Activated CD4-positive, alpha-beta memory T cell treated with anti-CD3 and anti-CD28 coated beads, Interleukin-2, amount 10 ng/mL, durations not matched to agents 7 days and 5 days (primary cell): ENCODE data around the gene SLC26A4. TPM values are rescaled to one million over a fixed set of nuclear protein-coding genes. Genes with fewer than 3 reads are reported as not detected.

Source experiments
- CTCF ChIA-PET: fragments of 350-600 bp; sonication (Branson Sonifier 250); formaldehyde crosslinking; loops from one replicate; lab custom pipeline; 2021; ENCODE audit warnings: antibody characterized with exemption, inconsistent platforms; lab: Charles Lee
- POLR2A ChIA-PET: fragments of 350-600 bp; sonication (Branson Sonifier 250); formaldehyde crosslinking; loops from one replicate; lab custom pipeline; 2021; ENCODE audit warnings: antibody characterized with exemption; lab: Charles Lee
- DNase-seq: peaks from one replicate; pipeline ENCODE4 v3.0.0-alpha.2; 2020
- H3K27ac Mint-ChIP-seq: one replicate; pipeline ENCODE4 v1.8.0; 2021; ENCODE audit warnings: mild to moderate bottlenecking, mixed read lengths
- H3K27me3 Mint-ChIP-seq: one replicate; pipeline ENCODE4 v1.8.0; 2021; ENCODE audit warnings: mixed read lengths
- H3K36me3 Mint-ChIP-seq: one replicate; pipeline ENCODE4 v1.8.0; 2021; ENCODE audit warnings: low read depth, mixed read lengths
- H3K4me1 Mint-ChIP-seq: one replicate; pipeline ENCODE4 v1.8.0; 2021; ENCODE audit warnings: mixed read lengths
- H3K4me3 Mint-ChIP-seq: one replicate; pipeline ENCODE4 v1.8.0; 2021; ENCODE audit warnings: mild to moderate bottlenecking, mixed read lengths
- H3K9me3 Mint-ChIP-seq: one replicate; pipeline ENCODE4 v1.8.0; 2021; ENCODE audit warnings: mixed read lengths
- total RNA-seq, 2 experiments: library from RNA; stranded (reverse); gene quantifications; one replicate each; pipeline ENCODE4 v1.2.3, GENCODE V29; 2021

Gene SLC26A4
- total RNA-seq, 2 experiments from 2014 or later, result 10.9 to 12.2 TPM

GRCh38 chr7:107708956-107709355 lies 48.3 kb downstream of the SLC26A4 start:
- peaks cover 66% of the 10 kb centered on the region for H3K36me3 Mint-ChIP-seq
- ChIA-PET CTCF (no interaction called here), POLR2A (no interaction called here)
- H3K4me3 Mint-ChIP-seq, result no peak overlapping the region
- H3K9me3 Mint-ChIP-seq, result no peaks in the 10 kb centered on the region
- no peaks in the 10 kb centered on the region for H3K27me3 Mint-ChIP-seq
- DNase-seq, result no peak
- H3K27ac Mint-ChIP-seq, result no peak overlapping the region
- H3K4me1 Mint-ChIP-seq, result no peaks in the 10 kb centered on the region

GRCh38 chr7:107711301-107711700 lies 50.7 kb downstream of the SLC26A4 start:
- DNase-seq, result no peak
- no peaks in the 10 kb centered on the region for H3K27me3 Mint-ChIP-seq
- CTCF ChIA-PET, result interaction anchor here (1.6 kb wide), 1 partner anchor 32 kb away, joined by 4 read pairs; the partner anchor contains the start of gene CBLL1
- no peaks in the 10 kb centered on the region for H3K4me1 Mint-ChIP-seq
- no peak overlapping the region for H3K27ac Mint-ChIP-seq
- no peaks in the 10 kb centered on the region for H3K9me3 Mint-ChIP-seq
- no peak overlapping the region for H3K4me3 Mint-ChIP-seq
- H3K36me3 Mint-ChIP-seq, result peaks cover 56% of the 10 kb centered on the region
- POLR2A ChIA-PET, result interaction anchor here (0.7 kb wide), 1 partner anchor 541 kb away, joined by 3 read pairs; no protein-coding TSS in a partner anchor

GRCh38 chr7:107712025-107712424 lies 51.4 kb downstream of the SLC26A4 start:
- Mint-ChIP-seq H3K27me3 (no peaks in the 10 kb centered on the region), H3K4me1 (no peaks in the 10 kb centered on the region), H3K27ac (no peak overlapping the region), H3K36me3 (peaks cover 52% of the 10 kb centered on the region), H3K9me3 (no peaks in the 10 kb centered on the region), H3K4me3 (no peak overlapping the region)
- DNase-seq, result no peak
- POLR2A ChIA-PET, result interaction anchor here (0.7 kb wide), 1 partner anchor 542 kb away, joined by 3 read pairs; no protein-coding TSS in a partner anchor
- CTCF ChIA-PET, result no interaction called here

DNA sequence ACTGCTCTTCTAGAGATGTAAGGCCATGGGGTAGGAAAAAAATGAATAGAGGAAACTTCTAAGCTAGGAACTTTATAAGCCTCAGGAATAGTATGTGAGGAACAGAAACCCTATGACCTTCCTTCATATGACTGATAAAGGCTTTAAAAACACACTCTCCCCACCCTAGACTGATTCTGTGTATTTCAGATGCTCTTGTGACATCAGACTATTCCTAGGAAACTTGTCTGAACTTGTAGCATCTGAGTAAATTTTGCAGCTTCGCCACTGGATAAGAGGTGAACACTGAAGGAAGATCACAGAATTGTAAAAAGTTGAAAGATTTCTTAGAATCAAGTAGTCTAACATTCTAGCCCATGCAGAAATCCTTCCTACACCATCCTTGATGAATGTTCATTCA lies 52.3 kb downstream of the SLC26A4 start:
- no peaks in the 10 kb centered on the region for H3K9me3 Mint-ChIP-seq
- POLR2A ChIA-PET, result no interaction called here
- peaks cover 49% of the 10 kb centered on the region for H3K36me3 Mint-ChIP-seq
- no peaks in the 10 kb centered on the region for H3K27me3 Mint-ChIP-seq
- H3K4me3 Mint-ChIP-seq, result no peak overlapping the region
- H3K27ac Mint-ChIP-seq, result no peak overlapping the region
- CTCF ChIA-PET, result interaction anchor here (1.1 kb wide), 1 partner anchor 10 kb away, joined by 4 read pairs; no protein-coding TSS in a partner anchor
- H3K4me1 Mint-ChIP-seq, result no peaks in the 10 kb centered on the region
- DNase-seq, result no peak

DNA sequence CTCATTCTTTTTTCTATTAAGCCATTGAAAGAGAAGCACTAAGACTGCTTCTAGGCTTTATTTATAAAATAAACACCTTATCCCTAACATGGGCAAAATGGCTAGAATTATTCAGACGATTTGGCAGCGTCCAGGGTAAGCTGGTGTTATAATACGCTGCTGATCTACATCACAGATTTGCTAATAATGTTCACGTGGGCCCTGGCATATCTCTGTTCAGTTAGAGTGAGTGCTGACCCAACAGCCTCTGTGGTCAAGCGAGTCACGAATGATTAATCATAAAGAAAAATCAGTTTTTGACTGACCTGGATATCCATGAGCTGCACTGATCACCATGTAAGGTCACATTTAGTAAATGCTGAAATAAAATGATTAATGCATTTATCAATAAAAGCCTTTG lies 54.9 kb downstream of the SLC26A4 start:
- Mint-ChIP-seq H3K27me3 (no peaks in the 10 kb centered on the region), H3K9me3 (no peaks in the 10 kb centered on the region), H3K36me3 (peaks cover 32% of the 10 kb centered on the region), H3K4me3 (no peak overlapping the region), H3K27ac (no peak overlapping the region), H3K4me1 (no peaks in the 10 kb centered on the region)
- POLR2A ChIA-PET, result no interaction called here
- CTCF ChIA-PET, result no interaction called here
- no peak for DNase-seq

GRCh38 chr7:107718456-107719193 lies 58.0 kb downstream of the SLC26A4 start:
- CTCF ChIA-PET, result interaction anchor here (1.9 kb wide), 1 partner anchor 925 kb away, joined by 4 read pairs; no protein-coding TSS in a partner anchor
- H3K27ac Mint-ChIP-seq, result no peak overlapping the region

DNA sequence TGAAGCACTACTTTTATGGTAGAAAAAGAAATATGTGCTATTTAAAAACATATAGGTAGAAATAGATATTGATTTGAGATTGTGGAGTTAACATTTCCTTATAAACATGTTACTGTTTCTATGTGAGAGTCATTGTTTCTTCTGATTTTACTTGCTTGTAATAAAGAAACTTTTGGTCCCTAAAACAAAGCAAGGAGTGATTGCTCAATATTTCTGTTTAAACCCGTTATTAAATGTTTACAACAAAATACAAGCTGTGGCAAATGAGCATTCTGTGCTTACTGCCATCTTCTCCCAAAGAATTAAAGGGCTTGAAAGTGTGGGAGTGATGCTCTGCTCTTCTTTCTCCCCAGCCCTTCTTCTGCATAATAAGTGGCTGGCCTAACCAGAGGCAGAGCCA lies 60.7 kb downstream of the SLC26A4 start:
- DNase-seq, result no peak
- no peak overlapping the region for H3K4me3 Mint-ChIP-seq
- H3K36me3 Mint-ChIP-seq, result peaks cover 3% of the 10 kb centered on the region
- ChIA-PET POLR2A (no interaction called here), CTCF (no interaction called here)
- H3K9me3 Mint-ChIP-seq, result no peaks in the 10 kb centered on the region
- H3K27ac Mint-ChIP-seq, result no peak overlapping the region
- no peaks in the 10 kb centered on the region for H3K4me1 Mint-ChIP-seq
- H3K27me3 Mint-ChIP-seq, result peaks cover 1% of the 10 kb centered on the region

More at GRCh38 chr7:107718456-107719193, 58.0 kb downstream of the SLC26A4 start:
- Mint-ChIP-seq H3K9me3 (no peaks in the 10 kb centered on the region), H3K36me3 (peaks cover 9% of the 10 kb centered on the region), H3K4me1 (no peaks in the 10 kb centered on the region), H3K4me3 (no peak overlapping the region), H3K27me3 (no peaks in the 10 kb centered on the region)
- DNase-seq, result no peak
- POLR2A ChIA-PET, result interaction anchor here (1.6 kb wide), 1 partner anchor 10 kb away, joined by 6 read pairs; no protein-coding TSS in a partner anchor

- POLR2A ChIA-PET, result no interaction called here
- no peak overlapping the region for H3K27ac Mint-ChIP-seq
- H3K4me1 Mint-ChIP-seq, result no peaks in the 10 kb centered on the region
- peaks cover 16% of the 10 kb centered on the region for H3K27me3 Mint-ChIP-seq
- H3K9me3 Mint-ChIP-seq, result no peaks in the 10 kb centered on the region
- no peak for DNase-seq
- H3K36me3 Mint-ChIP-seq, result peaks cover 2% of the 10 kb centered on the region
- no peak overlapping the region for H3K4me3 Mint-ChIP-seq
- CTCF ChIA-PET, result interaction anchor here (0.7 to 2.8 kb wide), 3 partner anchors 10 to 576 kb away, joined by 3 to 19 read pairs (median 4); no protein-coding TSS in a partner anchor
Observed at GRCh38 chr7:107723255-107723654, 62.6 kb downstream of the SLC26A4 start.

- Mint-ChIP-seq H3K4me1 (no peaks in the 10 kb centered on the region), H3K27ac (no peak overlapping the region), H3K9me3 (no peaks in the 10 kb centered on the region), H3K4me3 (no peak overlapping the region), H3K36me3 (no peaks in the 10 kb centered on the region), H3K27me3 (peaks cover 16% of the 10 kb centered on the region)
- POLR2A ChIA-PET, result interaction anchor here (1.0 kb wide), 1 partner anchor 64 kb away, joined by 4 read pairs; no protein-coding TSS in a partner anchor
- CTCF ChIA-PET, result interaction anchor here (0.8 to 2.8 kb wide), 7 partner anchors 17 to 262 kb away, joined by 3 to 19 read pairs (median 4); no protein-coding TSS in a partner anchor
- peak; percentile 53 for DNase-seq
Observed at GRCh38 chr7:107725138-107725740, 64.6 kb downstream of the SLC26A4 start.

DNA sequence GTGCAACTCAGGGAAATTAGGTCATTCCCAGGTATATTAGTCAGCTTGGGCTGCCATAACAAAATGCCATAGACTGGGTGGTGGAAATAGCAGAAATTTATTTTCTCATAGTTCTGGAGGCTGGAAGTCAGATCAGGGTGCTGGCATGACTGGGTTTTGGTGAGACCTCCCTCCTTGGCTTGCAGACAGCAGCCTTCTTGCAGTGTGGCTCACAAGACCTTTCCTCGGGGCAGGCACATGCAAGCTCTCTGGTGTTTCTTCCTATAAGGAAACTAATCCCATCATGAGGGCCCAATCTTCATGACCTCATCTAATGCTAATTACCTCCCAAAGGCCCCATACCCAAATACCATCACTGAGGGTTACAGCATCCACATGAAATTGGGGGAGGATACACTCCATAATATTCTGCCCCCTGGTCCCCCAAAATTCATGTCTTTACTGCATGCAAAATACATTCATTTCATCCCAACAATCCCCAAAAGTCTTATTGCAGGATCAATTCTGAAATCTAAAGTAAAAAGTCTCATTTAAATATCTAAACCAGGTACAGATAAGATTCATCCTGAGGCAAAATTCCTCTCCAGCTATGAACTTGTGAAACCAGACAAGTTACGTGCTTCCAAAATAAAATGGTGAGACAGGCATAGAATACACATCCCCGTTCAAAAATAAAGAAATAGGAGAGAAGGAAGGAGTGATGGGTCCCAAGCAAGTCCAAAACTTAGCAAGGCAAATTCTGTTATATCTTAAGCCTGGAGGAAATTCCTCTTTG lies 65.9 kb downstream of the SLC26A4 start:
- Mint-ChIP-seq H3K4me1 (no peaks in the 10 kb centered on the region), H3K9me3 (no peaks in the 10 kb centered on the region), H3K4me3 (no peak overlapping the region), H3K36me3 (no peaks in the 10 kb centered on the region), H3K27ac (no peak overlapping the region), H3K27me3 (peaks cover 16% of the 10 kb centered on the region)
- ChIA-PET CTCF (interaction anchor here (0.5 to 2.9 kb wide), 10 partner anchors 16 to 600 kb away, joined by 3 to 10 read pairs (median 3); no protein-coding TSS in a partner anchor), POLR2A (interaction anchor here (1.0 kb wide), 1 partner anchor 65 kb away, joined by 4 read pairs; no protein-coding TSS in a partner anchor)
- DNase-seq, result no peak

DNA sequence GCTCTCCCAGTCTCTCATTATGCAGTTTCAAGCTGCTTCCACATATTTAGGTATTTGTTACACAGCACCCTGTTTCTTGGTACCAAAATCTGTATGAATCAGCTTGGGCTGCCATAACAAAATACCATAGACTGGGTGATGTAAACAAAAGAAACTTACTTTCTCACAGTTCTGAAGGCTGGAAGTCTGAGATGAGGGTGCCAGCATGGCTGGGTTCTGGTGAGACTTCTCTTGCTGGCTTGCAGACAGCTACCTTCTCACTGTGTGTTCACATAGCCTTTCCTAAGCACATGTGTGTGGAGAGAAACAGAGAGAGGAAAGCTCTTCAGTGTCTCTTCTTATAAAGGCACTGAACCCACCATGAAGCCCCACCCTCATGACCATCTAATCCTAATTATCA lies 67.6 kb downstream of the SLC26A4 start:
- Mint-ChIP-seq H3K4me3 (no peak overlapping the region), H3K4me1 (no peaks in the 10 kb centered on the region), H3K27ac (no peak overlapping the region), H3K9me3 (peaks cover 2% of the 10 kb centered on the region), H3K27me3 (peaks cover 16% of the 10 kb centered on the region), H3K36me3 (no peaks in the 10 kb centered on the region)
- CTCF ChIA-PET, result interaction anchor here (1.0 to 2.9 kb wide), 5 partner anchors 67 to 278 kb away, joined by 3 to 10 read pairs (median 3); no protein-coding TSS in a partner anchor
- POLR2A ChIA-PET, result interaction anchor here (1.9 to 2.9 kb wide), 2 partner anchors 9 to 15 kb away, joined by 6 to 8 read pairs; partner anchors contain the start of gene CBLL1
- DNase-seq, result no peak
